ENCODE data around the gene FLG2.
"Not testable (repeated sequence)": the region's sequence is repeated elsewhere in the genome, so short reads cannot be mapped to it uniquely, and the experiment has no call there.

GRCh38 chr1:152307970-152308369, 51.8 kb downstream of the FLG2 start:
- not testable (repeated sequence) for TF ChIP-seq CTCF (IDR thresholded peaks at IDR 0.05; ENCODE audit: control extremely low read depth in 1 of 3, insufficient read depth in 1 of 3, low read depth in 1 of 3, low read length in 3 of 3); CREB1 (IDR thresholded peaks at IDR 0.05); POLR2AphosphoS5 (IDR thresholded peaks at IDR 0.05; ENCODE audit: low read depth, low read length); TBP (IDR thresholded peaks at IDR 0.05; ENCODE audit: low read depth, low read length); SP1 (IDR thresholded peaks at IDR 0.05; ENCODE audit: low read depth, low read length); SIX5 (IDR thresholded peaks at IDR 0.05; ENCODE audit: low read depth, low read length); POLR2A (IDR thresholded peaks at IDR 0.05; ENCODE audit: control extremely low read depth in 1 of 2, low read depth in 2 of 2, low read length in 2 of 2); ZNF274 (IDR thresholded peaks at IDR 0.05; ENCODE audit: borderline replicate concordance, extremely low read depth, low read length); NANOG (IDR thresholded peaks at IDR 0.05; ENCODE audit: insufficient read depth, low read depth, low read length, poor library complexity, severe bottlenecking); RAD21 (IDR thresholded peaks at IDR 0.05 in 1 of 2, conservative IDR thresholded peaks at IDR 0.05 in 1 of 2; ENCODE audit: low read depth in 2 of 2, low read length in 2 of 2); EZH2 (IDR thresholded peaks at IDR 0.05; ENCODE audit: low read depth, low read length, severe bottlenecking)
